GM12865 (cell line): ENCODE results near the gene PRKN.

Source experiments
- DNase-seq: peaks from one replicate; pipeline ENCODE4 v3.0.0; 2010; ENCODE audit warnings: low read depth
- H3K4me3 ChIP-seq: 2 replicates; pipeline ENCODE4 v1.5.1; 2011; ENCODE audit warnings: mild to moderate bottlenecking, low read depth, low read length, control low read depth
- CTCF ChIP-seq: IDR thresholded peaks from 2 replicates; pipeline ENCODE4 v1.5.1; 2011; ENCODE audit warnings: low read length, control low read depth, low read depth, inconsistent platforms; ENCODE audit not compliant: insufficient read depth; ENCODE audit errors: missing control alignments

Gene PRKN

GRCh38 chr6:161607696-161608297 is 1119.8 kb downstream of the PRKN start:
- TF ChIP-seq CTCF, result no peak
- no peak for DNase-seq
- no peak overlapping the region for H3K4me3 ChIP-seq

GRCh38 chr6:161602359-161602758 is 1125.2 kb downstream of the PRKN start:
- no peak for TF ChIP-seq CTCF
- no peak overlapping the region for H3K4me3 ChIP-seq
- DNase-seq, result no peak

- DNase-seq, result no peak
- TF ChIP-seq CTCF, result no peak
Measured at GRCh38 chr6:161598896-161599295, 1128.7 kb downstream of the PRKN start.

GRCh38 chr6:161596807-161597520 is 1130.6 kb downstream of the PRKN start:
- H3K4me3 ChIP-seq, result no peak overlapping the region
- DNase-seq, result no peak
- no peak for TF ChIP-seq CTCF

More at GRCh38 chr6:161598896-161599295, 1128.7 kb downstream of the PRKN start:
- H3K4me3 ChIP-seq, result no peak overlapping the region

- no peak overlapping the region for H3K4me3 ChIP-seq
- TF ChIP-seq CTCF, result no peak
- no peak for DNase-seq
Measured at GRCh38 chr6:161594412-161594811, 1133.2 kb downstream of the PRKN start.

GRCh38 chr6:161590961-161591627 is 1136.5 kb downstream of the PRKN start:
- no peak for TF ChIP-seq CTCF
- DNase-seq, result no peak
- H3K4me3 ChIP-seq, result no peak overlapping the region
